H4 (cell line): ENCODE data around the gene ROS1. TPM values are rescaled to one million over a fixed set of nuclear protein-coding genes. Genes with fewer than 3 reads are reported as not detected.

Experiments used
- DNase-seq: peaks from one replicate; pipeline ENCODE4 v3.0.0-alpha.2; 2015; ENCODE audit warnings: low spot score
- total RNA-seq: library from RNA; depleted of rRNA; stranded (reverse); fragments of >200 nt; shearing (Covaris generic); gene quantifications from 2 replicates; pipeline ENCODE4 v1.2.3, GENCODE V29; 2014

ROS1 gene
- total RNA-seq, 1 experiment from 2014 or later, result 0.70 TPM

GRCh38 chr6:117441824-117442264, 16.1 kb upstream of the ROS1 start:
- DNase-seq, result peak; percentile 56

- DNase-seq, result peak; percentile 74
Observed at GRCh38 chr6:117440706-117441525, 15.2 kb upstream of the ROS1 start.

- DNase-seq, result no peak
Observed at GRCh38 chr6:117432273-117432672, 6.5 kb upstream of the ROS1 start.

- DNase-seq, result no peak
Observed at GRCh38 chr6:117423754-117424153, 2.0 kb downstream of the ROS1 start.

GRCh38 chr6:117418320-117418719, 7.4 kb downstream of the ROS1 start:
- DNase-seq, result no peak

GRCh38 chr6:117417851-117418250, 7.9 kb downstream of the ROS1 start:
- DNase-seq, result no peak

GRCh38 chr6:117414770-117415169, 11.0 kb downstream of the ROS1 start:
- DNase-seq, result peak; percentile 48

- DNase-seq, result no peak
Observed at GRCh38 chr6:117411474-117411873, 14.3 kb downstream of the ROS1 start.

GRCh38 chr6:117409863-117410262, 15.9 kb downstream of the ROS1 start:
- DNase-seq, result no peak

GRCh38 chr6:117409420-117409819, 16.3 kb downstream of the ROS1 start:
- no peak for DNase-seq

- DNase-seq, result no peak
Observed at GRCh38 chr6:117404548-117404947, 21.2 kb downstream of the ROS1 start.

GRCh38 chr6:117401799-117402198, 23.9 kb downstream of the ROS1 start:
- no peak for DNase-seq

- DNase-seq, result no peak
Observed at GRCh38 chr6:117399924-117400323, 25.8 kb downstream of the ROS1 start.

GRCh38 chr6:117399126-117399525, 26.6 kb downstream of the ROS1 start:
- no peak for DNase-seq

GRCh38 chr6:117397536-117398227, 28.1 kb downstream of the ROS1 start:
- DNase-seq, result no peak

GRCh38 chr6:117396228-117396627, 29.5 kb downstream of the ROS1 start:
- no peak for DNase-seq

GRCh38 chr6:117395164-117395563, 30.6 kb downstream of the ROS1 start:
- no peak for DNase-seq

- DNase-seq, result no peak
Observed at GRCh38 chr6:117393045-117393444, 32.7 kb downstream of the ROS1 start.

- DNase-seq, result no peak
Observed at GRCh38 chr6:117391874-117392583, 33.7 kb downstream of the ROS1 start.

GRCh38 chr6:117389227-117390057, 36.3 kb downstream of the ROS1 start:
- no peak for DNase-seq

GRCh38 chr6:117387454-117387974, 38.2 kb downstream of the ROS1 start:
- no peak for DNase-seq
